Activated CD4-positive, alpha-beta T cell treated with anti-CD3 and anti-CD28 coated beads, Interleukin-2, Interleukin-6, amounts not matched to agents 100 ng/mL and 50 ng/mL, durations not matched to agents 16 hours and 8 hours (primary cell): Measurements from ENCODE around the gene RIMBP2.
A peak's percentile ranks its signal among the peaks of the same experiment; 100 is the strongest.
"Not testable (repeated sequence)": the region's sequence is repeated elsewhere in the genome, so short reads cannot be mapped to it uniquely, and the experiment has no call there.

ENCODE experiments used
- DNase-seq: peaks from one replicate; pipeline ENCODE4 v3.0.0-alpha.2; 2020

The RIMBP2 gene, protein sequence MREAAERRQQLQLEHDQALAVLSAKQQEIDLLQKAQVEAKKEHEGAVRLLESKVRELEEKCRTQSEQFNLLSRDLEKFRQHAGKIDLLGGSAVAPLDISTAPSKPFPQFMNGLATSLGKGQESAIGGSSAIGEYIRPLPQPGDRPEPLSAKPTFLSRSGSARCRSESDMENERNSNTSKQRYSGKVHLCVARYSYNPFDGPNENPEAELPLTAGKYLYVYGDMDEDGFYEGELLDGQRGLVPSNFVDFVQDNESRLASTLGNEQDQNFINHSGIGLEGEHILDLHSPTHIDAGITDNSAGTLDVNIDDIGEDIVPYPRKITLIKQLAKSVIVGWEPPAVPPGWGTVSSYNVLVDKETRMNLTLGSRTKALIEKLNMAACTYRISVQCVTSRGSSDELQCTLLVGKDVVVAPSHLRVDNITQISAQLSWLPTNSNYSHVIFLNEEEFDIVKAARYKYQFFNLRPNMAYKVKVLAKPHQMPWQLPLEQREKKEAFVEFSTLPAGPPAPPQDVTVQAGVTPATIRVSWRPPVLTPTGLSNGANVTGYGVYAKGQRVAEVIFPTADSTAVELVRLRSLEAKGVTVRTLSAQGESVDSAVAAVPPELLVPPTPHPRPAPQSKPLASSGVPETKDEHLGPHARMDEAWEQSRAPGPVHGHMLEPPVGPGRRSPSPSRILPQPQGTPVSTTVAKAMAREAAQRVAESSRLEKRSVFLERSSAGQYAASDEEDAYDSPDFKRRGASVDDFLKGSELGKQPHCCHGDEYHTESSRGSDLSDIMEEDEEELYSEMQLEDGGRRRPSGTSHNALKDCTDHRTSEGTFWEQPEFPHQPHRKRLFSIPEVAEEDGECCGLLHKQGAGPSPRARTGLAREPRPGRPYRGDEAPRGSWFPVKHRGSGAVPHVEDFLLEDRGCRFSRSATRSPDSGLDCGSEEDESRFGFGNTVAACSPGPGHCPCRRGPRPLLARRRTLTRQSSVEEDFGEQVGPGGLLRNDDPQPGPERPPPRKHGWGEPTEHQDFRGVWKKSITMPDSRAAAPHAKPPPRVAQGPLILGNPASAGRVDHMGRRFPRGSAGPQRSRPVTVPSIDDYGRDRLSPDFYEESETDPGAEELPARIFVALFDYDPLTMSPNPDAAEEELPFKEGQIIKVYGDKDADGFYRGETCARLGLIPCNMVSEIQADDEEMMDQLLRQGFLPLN (N-terminal part only)

DNA sequence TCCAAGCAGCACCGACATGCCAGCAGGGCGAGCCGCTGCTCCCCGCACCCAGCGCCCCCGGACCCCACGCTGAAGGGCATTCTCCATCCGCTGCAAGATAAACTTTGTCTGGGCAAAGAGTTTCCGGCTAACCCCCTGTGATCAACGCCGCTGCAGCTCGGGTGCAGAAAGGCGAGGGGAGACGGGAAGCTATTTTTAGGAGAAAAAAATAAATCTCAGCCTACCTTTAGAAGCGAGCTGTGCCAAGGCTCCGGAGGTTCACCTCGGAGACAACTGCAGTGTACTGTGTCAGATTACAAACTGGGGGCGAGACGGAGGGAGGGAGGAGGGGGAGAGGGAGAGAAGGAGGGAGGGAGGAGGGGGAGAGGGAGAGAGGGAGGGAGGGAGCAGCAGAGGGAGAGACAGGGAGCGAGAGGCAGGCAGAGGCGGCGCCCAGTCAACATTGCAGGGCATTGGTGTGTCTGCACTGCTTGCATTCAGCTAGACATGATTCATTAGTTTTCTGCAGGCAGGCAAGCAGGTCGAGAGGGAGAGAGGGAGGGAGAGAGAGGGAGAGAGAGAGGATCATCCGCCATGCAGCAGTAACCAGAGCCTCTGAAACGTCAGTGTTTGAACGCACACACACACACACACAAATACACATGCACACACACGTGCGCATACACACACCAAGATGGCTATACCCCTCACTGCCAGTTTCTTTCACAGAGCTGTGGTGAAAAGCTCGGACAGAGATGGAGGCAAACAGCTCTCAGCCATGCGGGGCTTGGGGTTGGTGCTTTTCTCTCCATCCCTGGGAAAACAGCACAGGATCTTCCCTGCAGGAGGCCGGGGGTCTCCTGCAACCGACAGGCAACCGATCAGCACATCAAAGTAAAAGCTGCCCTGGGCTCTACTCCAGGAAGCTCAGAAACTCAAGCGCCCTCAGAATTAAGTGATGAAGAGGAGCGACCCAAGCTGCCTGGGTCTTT is at the start of gene RIMBP2:
TSS of gene RIMBP2 (minus strand) at position 302 of the 971 bp plus-strand sequence. CDS start 237,286 bp downstream, outside the sequence.
- DNase-seq, result no peak

DNA sequence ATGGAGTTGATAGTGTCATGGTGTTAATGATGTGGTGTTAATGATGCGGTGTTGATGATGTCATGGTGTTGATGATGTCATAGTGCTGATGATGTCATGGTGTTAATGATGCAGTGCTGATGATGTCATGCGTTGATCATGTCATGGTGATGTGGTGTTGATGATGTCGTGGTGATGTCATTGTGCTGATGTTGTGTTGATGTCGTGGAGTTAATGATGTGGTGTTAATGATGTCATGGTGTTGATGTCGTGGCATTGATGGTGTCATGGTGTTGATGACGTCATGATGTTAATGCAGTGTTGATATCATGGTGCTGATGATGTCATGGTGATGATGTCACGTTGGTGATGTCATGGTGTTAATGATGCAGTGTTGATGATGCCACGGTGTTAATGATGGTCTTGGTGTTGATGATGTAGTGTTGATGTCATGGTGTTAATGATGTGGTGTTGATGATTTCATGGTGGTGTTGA is 49.1 kb upstream of the RIMBP2 start:
- peak; percentile 13 for DNase-seq

DNA sequence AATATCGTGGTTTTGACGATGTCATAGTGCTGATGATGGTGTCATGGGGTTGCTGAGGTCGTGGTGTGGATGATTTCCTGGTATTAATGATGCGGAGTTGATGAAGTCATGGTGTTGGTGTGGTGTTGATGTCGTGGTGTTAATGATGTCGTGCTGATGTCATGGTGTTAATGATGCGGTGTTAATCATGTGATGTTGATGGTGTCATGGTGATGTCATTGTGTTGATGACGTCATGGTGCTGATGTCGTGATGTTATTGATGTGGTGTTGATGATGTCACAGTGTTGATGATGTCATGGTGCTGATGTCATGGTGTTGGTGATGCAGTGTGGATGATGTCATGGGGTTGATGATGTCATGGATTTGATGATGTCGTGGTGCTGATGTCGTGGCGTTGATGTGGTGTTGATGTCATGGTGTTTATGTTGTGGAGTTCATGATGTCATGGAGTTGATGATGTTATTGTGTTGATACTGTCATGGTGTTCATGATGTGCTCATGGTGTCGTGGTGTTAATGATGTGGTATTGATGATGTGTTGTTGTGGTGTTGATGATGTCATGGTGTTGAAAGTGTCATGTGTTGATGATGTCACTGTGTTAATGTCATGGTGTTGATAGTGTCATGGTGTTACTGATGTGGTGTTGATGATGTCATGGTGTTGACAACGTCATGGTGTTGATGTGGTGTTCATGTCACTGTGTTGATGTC is 48.5 kb upstream of the RIMBP2 start:
- peak; percentile 33 for DNase-seq

GRCh38 chr12:130764073-130764472 is 48.0 kb upstream of the RIMBP2 start:
- DNase-seq, result peak; percentile 15

DNA sequence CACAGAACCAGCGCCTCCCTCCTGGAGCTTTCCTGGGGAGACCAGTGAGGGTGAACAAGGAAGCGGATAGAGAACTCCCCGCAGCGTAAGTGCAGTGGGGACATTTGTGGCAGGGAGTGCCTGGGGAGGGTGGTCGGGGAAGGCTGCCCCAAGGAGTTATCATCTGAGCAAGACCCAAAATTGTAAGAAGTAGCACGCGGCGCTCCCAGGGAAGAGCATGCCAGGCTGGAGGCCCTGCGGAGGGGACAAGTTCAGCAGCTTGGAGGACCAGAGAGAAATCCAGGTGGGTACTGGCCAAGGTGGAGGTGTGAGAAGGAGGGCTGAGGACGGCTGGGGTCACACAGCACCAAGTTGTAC is 46.2 kb upstream of the RIMBP2 start:
- no peak for DNase-seq

DNA sequence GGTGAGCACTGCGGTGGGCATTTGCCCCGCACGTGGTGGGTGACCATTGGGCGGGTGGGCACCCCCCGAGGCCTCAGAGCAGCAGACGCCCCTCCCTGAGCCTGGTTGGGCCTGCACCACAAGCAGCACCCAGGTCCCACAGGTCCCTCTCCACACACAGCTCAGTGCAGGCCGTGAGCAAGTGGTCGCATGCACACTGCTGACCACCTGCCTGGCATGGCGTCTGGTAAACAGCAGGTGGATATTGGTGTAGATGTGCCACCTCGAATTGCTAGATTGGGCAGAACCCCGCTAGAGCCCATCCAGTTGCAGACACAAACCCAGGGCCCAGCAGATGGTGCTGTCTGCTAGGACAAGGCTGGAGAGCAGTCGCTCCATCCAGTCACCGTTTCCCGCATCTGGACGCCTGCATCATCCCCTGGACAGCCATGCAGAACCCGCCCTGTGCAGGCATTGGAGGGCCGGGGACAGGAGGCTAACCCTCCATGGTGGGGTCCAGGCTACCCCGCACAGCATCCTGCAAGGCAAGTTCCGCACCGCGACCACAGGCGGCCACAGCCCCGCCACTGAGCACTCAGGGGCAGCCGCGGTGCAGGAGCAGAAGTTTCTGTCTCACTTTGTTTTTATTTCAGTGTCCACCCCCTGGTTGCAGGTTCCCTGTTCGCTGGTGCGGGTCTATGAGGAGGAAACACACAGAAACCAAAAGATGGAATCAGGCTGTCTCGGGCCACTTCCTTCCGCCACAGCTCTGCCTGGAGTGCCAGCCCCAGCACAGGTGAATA is 45.6 kb upstream of the RIMBP2 start:
- peak; percentile 61 for DNase-seq

DNA sequence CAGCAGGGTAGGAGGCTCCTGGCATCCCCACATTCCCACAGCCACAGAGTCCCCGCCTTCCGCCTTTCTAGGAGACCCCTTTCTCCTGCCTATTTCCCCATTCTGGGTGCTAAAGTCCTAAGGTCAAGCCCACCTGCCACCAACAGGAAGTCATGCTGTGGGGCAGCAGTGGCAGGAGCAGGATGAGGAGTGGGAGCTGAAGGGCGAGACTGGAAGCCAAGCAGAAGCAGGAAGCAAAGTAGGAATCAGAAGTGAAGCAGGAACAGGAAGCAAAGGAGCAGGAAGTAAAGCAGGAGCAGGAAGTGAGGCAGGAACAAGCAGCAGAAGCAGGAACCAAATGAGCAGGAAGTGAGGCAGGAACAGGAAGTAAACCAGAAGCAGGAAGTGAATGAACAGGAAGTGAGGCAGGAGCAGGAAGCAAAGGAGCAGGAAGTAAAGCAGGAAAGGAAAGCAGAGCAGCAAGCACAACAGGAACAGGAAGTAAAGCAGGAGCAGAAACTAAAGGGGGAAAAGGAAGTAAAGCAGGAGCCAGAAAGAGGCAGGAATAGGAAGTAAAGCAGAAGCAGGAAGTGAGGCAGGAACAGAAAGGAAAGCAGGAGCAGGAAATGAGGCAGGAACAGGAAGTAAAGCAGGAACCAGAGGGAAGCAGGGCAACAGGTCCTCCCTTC is 38.3 kb upstream of the RIMBP2 start:
- DNase-seq, result no peak

- DNase-seq, result no peak
Measured at GRCh38 chr12:130752692-130753230, 36.7 kb upstream of the RIMBP2 start.

DNA sequence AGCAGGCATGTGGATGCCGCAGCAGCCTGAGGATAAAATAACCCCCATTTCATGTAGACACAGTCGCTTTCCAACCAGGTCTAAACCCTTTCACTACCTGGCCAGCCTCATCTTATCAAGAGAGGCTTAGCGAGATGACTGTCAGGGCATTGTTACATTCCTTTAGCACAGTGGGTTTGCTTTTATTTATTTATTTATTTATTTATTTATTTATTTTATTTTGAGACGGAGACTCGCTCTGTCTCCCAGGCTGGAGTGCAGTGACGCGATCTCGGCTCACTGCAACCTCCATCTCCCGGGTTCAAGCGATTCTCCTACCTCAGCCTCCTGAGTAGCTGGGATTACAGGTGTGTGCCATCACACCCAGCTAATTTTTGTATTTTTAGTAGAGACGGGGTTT is 35.9 kb upstream of the RIMBP2 start:
- not testable (repeated sequence) for DNase-seq

- DNase-seq, result no peak
Measured at GRCh38 chr12:130748786-130749185, 32.7 kb upstream of the RIMBP2 start.

DNA sequence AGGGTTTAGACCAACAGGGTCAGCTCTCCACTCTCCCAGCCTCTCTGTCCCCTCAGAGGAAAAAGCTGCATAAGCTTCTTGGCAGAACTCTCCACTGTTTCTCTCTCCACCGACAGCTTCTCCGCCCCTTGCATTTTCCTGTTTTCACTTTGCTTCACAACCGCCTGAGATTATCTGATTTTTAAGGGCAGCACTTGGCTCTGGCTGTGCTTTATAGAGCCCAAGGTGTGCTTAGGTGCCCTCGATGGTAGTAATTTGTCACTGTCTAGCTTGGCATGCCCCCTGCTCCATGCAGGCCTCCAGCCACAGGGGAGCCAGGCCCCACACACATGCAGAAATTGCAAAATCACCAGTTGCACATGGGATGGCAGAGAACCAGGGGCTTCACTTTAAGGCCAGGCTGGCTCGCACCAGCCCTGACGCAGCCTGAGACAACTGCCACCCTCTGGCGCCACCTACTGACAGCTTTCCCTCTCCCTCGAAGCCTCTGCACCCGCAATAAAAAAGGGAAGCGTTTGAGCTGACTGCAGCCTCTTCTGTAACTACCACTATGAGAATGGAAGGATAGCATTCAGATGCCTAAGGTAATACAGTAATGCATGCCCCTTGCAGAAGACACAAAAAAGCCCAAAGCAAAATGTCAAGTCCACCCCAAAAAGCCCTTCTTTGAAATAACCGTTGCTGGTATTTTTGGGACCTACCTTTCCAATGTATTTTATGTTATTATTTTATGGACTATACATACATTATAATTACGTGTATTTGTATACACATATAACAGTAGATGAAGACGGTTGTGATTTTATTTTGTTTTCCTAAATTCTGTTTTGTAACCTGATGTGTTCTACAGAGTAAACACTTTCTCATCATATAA is 32.0 kb upstream of the RIMBP2 start:
- DNase-seq, result peak; percentile 80

DNA sequence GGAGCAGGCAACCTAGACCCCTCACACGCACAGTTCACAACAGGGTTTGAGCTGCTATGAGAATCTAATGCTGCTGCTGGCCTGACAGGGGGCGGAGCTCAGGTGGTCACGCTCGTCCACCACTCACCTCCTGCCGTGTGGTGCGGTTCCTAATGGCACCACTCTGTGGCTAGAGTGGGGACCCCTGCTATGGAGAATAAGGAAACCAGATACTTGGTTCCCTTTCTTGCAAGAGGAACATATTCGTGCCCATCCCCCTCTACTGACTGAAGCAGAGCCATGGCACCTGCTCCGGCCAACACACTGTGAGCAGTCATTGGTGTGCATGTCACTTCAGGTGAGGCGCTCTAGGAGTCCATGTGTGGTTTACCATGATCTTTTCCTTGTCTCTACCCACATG is 30.4 kb upstream of the RIMBP2 start:
- no peak for DNase-seq

GRCh38 chr12:130745921-130746320 is 29.8 kb upstream of the RIMBP2 start:
- no peak for DNase-seq

DNA sequence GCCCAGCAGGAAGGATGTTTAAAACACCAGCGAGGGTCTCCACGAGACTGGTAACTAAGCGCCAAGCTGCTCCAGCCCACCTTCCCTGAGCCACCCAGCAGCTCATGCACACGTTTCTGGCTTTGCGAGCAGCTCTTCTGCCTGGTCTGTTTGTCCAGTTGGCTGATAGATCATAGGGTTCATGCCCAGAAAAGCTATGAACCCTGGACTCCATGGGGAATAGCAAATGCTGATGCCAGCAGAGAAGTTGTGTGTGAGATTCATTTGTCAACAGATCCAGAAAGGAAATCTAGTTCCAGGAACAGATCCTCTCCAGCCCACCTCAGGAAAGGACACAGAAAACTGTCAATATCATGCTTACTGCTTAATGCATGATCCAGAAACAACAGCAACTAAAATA is 28.2 kb upstream of the RIMBP2 start:
- DNase-seq, result no peak

DNA sequence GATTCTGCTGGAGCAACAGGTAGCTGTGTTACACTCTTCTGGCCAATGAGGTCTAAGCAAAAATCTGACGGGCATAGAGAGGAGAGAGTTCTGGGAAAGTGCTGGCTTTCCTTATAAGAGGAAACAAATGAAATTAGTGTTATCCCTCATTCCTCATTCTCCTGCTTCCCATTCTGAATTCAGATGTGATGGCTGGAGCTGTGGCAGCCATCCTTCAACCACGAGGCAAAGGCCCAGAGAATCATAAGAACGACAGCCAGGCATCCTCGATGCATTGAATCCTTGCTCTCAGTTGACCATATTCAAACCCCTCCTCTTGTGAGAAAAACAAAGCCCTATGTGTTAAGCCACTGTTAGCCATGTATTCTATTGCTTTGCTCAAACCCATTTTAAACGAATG is 27.5 kb upstream of the RIMBP2 start:
- no peak for DNase-seq

DNA sequence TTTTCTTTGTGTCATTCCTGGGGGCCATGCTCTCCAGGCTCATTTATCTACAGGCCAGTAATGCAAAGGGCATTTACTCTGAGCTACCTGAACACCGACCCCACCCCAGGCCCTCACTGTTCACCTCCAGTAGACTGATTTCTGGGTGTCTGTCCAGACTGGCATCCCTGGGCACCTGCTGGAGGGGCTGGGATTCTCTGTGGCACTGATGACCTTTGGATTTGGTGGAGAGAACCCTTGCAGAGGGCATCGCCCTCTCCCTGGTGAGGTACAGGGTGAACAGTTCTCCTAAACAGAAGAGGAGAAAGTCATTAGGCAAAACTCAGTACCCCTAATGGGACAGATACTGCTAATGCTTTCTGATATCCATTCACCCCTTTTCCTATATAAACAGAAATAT is 27.1 kb upstream of the RIMBP2 start:
- DNase-seq, result no peak

DNA sequence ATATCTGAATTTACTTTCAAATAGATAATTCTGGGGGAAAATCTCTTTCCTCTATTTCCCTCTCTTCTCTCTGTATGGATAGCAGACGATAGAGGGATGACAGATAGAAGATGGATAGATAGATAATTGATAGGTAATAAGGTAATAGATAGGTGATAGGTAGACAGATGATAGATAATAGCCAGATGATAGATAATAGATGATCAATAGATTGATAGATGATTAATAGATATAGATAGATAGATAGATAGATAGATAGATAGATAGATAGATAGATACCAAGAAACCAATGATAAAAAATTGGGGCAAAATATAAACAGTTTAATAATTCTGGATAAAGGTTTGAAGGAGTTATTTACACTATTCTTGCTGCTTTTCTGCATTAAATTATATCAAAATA is 26.6 kb upstream of the RIMBP2 start:
- no peak for DNase-seq

- DNase-seq, result no peak
Measured at GRCh38 chr12:130742112-130742511, 26.0 kb upstream of the RIMBP2 start.

- DNase-seq, result no peak
Measured at GRCh38 chr12:130739571-130739970, 23.5 kb upstream of the RIMBP2 start.
